WTC11 (cell line): Measurements from ENCODE around the gene PPEF2. TPM values are rescaled to one million over a fixed set of nuclear protein-coding genes. Genes with fewer than 3 reads are reported as not detected.

Experiments used
- ATAC-seq: fragments of 200-7000 bp; cut with Tn5 transposase; 2 replicates; pipeline ENCODE4 v1.10.0; 2021; ENCODE audit warnings: mild to moderate bottlenecking, moderate library complexity
- CTCF ChIA-PET: fragments of 300-600 bp; sonication (Branson Sonifier 250); formaldehyde crosslinking; loops from one replicate; lab custom pipeline; 2021; ENCODE audit warnings: antibody characterized with exemption; lab: Charles Lee
- POLR2A ChIA-PET: fragments of 350-600 bp; sonication (Branson Sonifier 250); formaldehyde crosslinking; loops from one replicate; lab custom pipeline; 2021; ENCODE audit warnings: antibody characterized with exemption; lab: Charles Lee
- DNase-seq: peaks from one replicate; pipeline ENCODE4 v3.0.0; 2021; ENCODE audit warnings: low spot score
- H3K27ac Mint-ChIP-seq: 2 replicates; pipeline ENCODE4 v1.8.0; 2021; ENCODE audit warnings: mixed read lengths
- H3K27me3 Mint-ChIP-seq: 2 replicates; pipeline ENCODE4 v1.8.0; 2021; ENCODE audit warnings: low read depth, mild to moderate bottlenecking, moderate library complexity, mixed read lengths
- H3K36me3 Mint-ChIP-seq: 2 replicates; pipeline ENCODE4 v1.8.0; 2021; ENCODE audit warnings: mixed read lengths
- H3K4me1 Mint-ChIP-seq: 2 replicates; pipeline ENCODE4 v1.8.0; 2022; ENCODE audit warnings: mixed read lengths
- H3K4me3 Mint-ChIP-seq: 2 replicates; pipeline ENCODE4 v1.8.0; 2021; ENCODE audit warnings: mild to moderate bottlenecking, moderate library complexity, mixed read lengths
- H3K9me3 Mint-ChIP-seq: 2 replicates; pipeline ENCODE4 v1.8.0; 2021; ENCODE audit warnings: mixed read lengths
- ARID4B ChIP-seq: sonication (generic); formaldehyde crosslinking; IDR thresholded peaks from 2 replicates; pipeline ENCODE4 v1.8.0; 2023; ENCODE audit warnings: missing genetic modification reagents, mild to moderate bottlenecking, borderline replicate concordance
- ATF2 ChIP-seq: sonication (generic); formaldehyde crosslinking; IDR thresholded peaks from 2 replicates; pipeline ENCODE4 v1.8.1; 2022; ENCODE audit warnings: low read depth, missing genetic modification reagents, borderline replicate concordance
- CTCF ChIP-seq: fragments of 200-600 bp; IDR thresholded peaks from 2 replicates; pipeline ENCODE4 v1.8.0; 2022; ENCODE audit warnings: antibody characterized with exemption
- E2F5 ChIP-seq: sonication (generic); formaldehyde crosslinking; IDR thresholded peaks from 2 replicates; pipeline ENCODE4 v1.8.1; 2022; ENCODE audit warnings: mild to moderate bottlenecking, moderate library complexity, missing genetic modification reagents
- ELF4 ChIP-seq: sonication (generic); formaldehyde crosslinking; IDR thresholded peaks from 2 replicates; pipeline ENCODE4 v1.8.1; 2022; ENCODE audit warnings: low read depth, mild to moderate bottlenecking, moderate library complexity, missing genetic modification reagents
- FOXP1 ChIP-seq: sonication (generic); formaldehyde crosslinking; IDR thresholded peaks from 2 replicates; pipeline ENCODE4 v1.8.0; 2022; ENCODE audit warnings: missing genetic modification reagents, mild to moderate bottlenecking, moderate library complexity, borderline replicate concordance
- GABPB1 ChIP-seq: sonication (generic); formaldehyde crosslinking; IDR thresholded peaks from 2 replicates; pipeline ENCODE4 v1.8.1; 2023; ENCODE audit warnings: mild to moderate bottlenecking, missing genetic modification reagents
- GRHL2 ChIP-seq: fragments of 250-450 bp; sonication (Bioruptor Pico); IDR thresholded peaks from 2 replicates; pipeline ENCODE4 v1.8.0; 2022; ENCODE audit warnings: mild to moderate bottlenecking, moderate library complexity; ENCODE audit not compliant: insufficient replicate concordance, severe bottlenecking
- NFATC4 ChIP-seq: fragments of 250-450 bp; sonication (Bioruptor Pico); IDR thresholded peaks from 2 replicates; pipeline ENCODE4 v1.9.0; 2021; ENCODE audit warnings: mild to moderate bottlenecking
- PRRX2 ChIP-seq: fragments of 250-450 bp; sonication (Bioruptor Pico); IDR thresholded peaks from 2 replicates; pipeline ENCODE4 v1.8.0; 2021; ENCODE audit warnings: mild to moderate bottlenecking
- RELA ChIP-seq: sonication (generic); formaldehyde crosslinking; IDR thresholded peaks from 2 replicates; pipeline ENCODE4 v1.8.1; 2022; ENCODE audit warnings: missing genetic modification reagents, mild to moderate bottlenecking, borderline replicate concordance
- RORB ChIP-seq: fragments of 250-450 bp; sonication (Bioruptor Pico); IDR thresholded peaks from 2 replicates; pipeline ENCODE4 v1.9.0; 2021; ENCODE audit warnings: mild to moderate bottlenecking
- SP1 ChIP-seq: sonication (generic); formaldehyde crosslinking; conservative IDR thresholded peaks from 2 replicates; pipeline ENCODE4 v1.8.1; 2022; ENCODE audit warnings: missing genetic modification reagents
- ZMAT4 ChIP-seq: fragments of 250-450 bp; sonication (Bioruptor Pico); IDR thresholded peaks from 2 replicates; pipeline ENCODE4 v1.9.0; 2021; ENCODE audit warnings: mild to moderate bottlenecking
- ZNF121 ChIP-seq: sonication (generic); formaldehyde crosslinking; IDR thresholded peaks from 2 replicates; pipeline ENCODE4 v1.8.0; 2023; ENCODE audit warnings: missing genetic modification reagents
- ZNF416 ChIP-seq: fragments of 250-450 bp; sonication (Bioruptor Pico); IDR thresholded peaks from 2 replicates; pipeline ENCODE4 v1.9.0; 2021; ENCODE audit warnings: mild to moderate bottlenecking, inconsistent platforms
- ZNF532 ChIP-seq: fragments of 250-450 bp; sonication (Bioruptor Pico); IDR thresholded peaks from 2 replicates; pipeline ENCODE4 v1.9.0; 2021; ENCODE audit warnings: mild to moderate bottlenecking, borderline replicate concordance
- ZNF671 ChIP-seq: fragments of 250-450 bp; sonication (Bioruptor Pico); IDR thresholded peaks from 2 replicates; pipeline ENCODE4 v1.8.0; 2021; ENCODE audit warnings: mild to moderate bottlenecking
- total RNA-seq: library from RNA; stranded (reverse); gene quantifications from 3 replicates; pipeline ENCODE4 v1.2.3, GENCODE V29; 2021

PPEF2 gene
- total RNA-seq, 1 experiment from 2014 or later = not detected

- CTCF ChIA-PET = no interaction called here
- H3K27ac Mint-ChIP-seq = no peak overlapping the region
- H3K4me1 Mint-ChIP-seq = peaks cover 31% of the 10 kb centered on the region
- ATAC-seq (no peak), DNase-seq (no peak)
- POLR2A ChIA-PET = no interaction called here
- H3K4me3 Mint-ChIP-seq = no peak overlapping the region
- TF ChIP-seq FOXP1 (CRISPR knock-in tag) (no peak), CTCF (no peak), ZNF671 (no peak), PRRX2 (no peak), ATF2 (no peak)
- H3K27me3 Mint-ChIP-seq = no peaks in the 10 kb centered on the region
- peaks cover 21% of the 10 kb centered on the region for H3K36me3 Mint-ChIP-seq
- H3K9me3 Mint-ChIP-seq = peaks cover 9% of the 10 kb centered on the region
Observed at GRCh38 chr4:75921910-75922309, 19.7 kb upstream of the PPEF2 start.

- Mint-ChIP-seq H3K27me3 (no peaks in the 10 kb centered on the region), H3K4me1 (peaks cover 36% of the 10 kb centered on the region), H3K9me3 (peaks cover 8% of the 10 kb centered on the region), H3K27ac (no peak overlapping the region), H3K36me3 (peaks cover 19% of the 10 kb centered on the region), H3K4me3 (no peak overlapping the region)
- ATAC-seq (no peak), DNase-seq (no peak)
- POLR2A ChIA-PET = no interaction called here
- TF ChIP-seq ELF4 (CRISPR knock-in tag) (no peak), ZNF121 (CRISPR knock-in tag) (no peak), ZMAT4 (CRISPR knock-in tag) (no peak), GRHL2 (CRISPR knock-in tag) (no peak), SP1 (CRISPR knock-in tag) (no peak), GABPB1 (CRISPR knock-in tag) (no peak), ZNF532 (CRISPR knock-in tag) (no peak)
- CTCF ChIA-PET = interaction anchor here (1.1 kb wide), 1 partner anchor 24 kb away, joined by 4 read pairs; no protein-coding TSS in a partner anchor
Observed at GRCh38 chr4:75920327-75920726, 18.1 kb upstream of the PPEF2 start.

- peaks cover 5% of the 10 kb centered on the region for H3K9me3 Mint-ChIP-seq
- DNase-seq (no peak), ATAC-seq (no peak)
- H3K36me3 Mint-ChIP-seq = peaks cover 18% of the 10 kb centered on the region
- CTCF ChIA-PET = interaction anchor here (1.1 kb wide), 1 partner anchor 24 kb away, joined by 4 read pairs; no protein-coding TSS in a partner anchor
- no peak overlapping the region for H3K27ac Mint-ChIP-seq
- no peak overlapping the region for H3K4me3 Mint-ChIP-seq
- H3K27me3 Mint-ChIP-seq = no peaks in the 10 kb centered on the region
- POLR2A ChIA-PET = no interaction called here
- peaks cover 34% of the 10 kb centered on the region for H3K4me1 Mint-ChIP-seq
- TF ChIP-seq RORB = no peak
- no peak for TF ChIP-seq PRRX2
- TF ChIP-seq ARID4B (CRISPR knock-in tag) = no peak
- TF ChIP-seq RELA (CRISPR knock-in tag) = no peak
- no peak for TF ChIP-seq ZNF121 (CRISPR knock-in tag)
- no peak for TF ChIP-seq E2F5 (CRISPR knock-in tag)
- no peak for TF ChIP-seq NFATC4 (CRISPR knock-in tag)
- no peak for TF ChIP-seq ZNF416 (CRISPR knock-in tag)
Observed at GRCh38 chr4:75919920-75920319, 17.7 kb upstream of the PPEF2 start.
